HG03159 (cell line): ENCODE data around the gene ROR1.

Experiments
- ATAC-seq: cut with Tn5 transposase; IDR thresholded peaks from one replicate; pipeline ENCODE4 v1.9.1; 2021; ENCODE audit warnings: mild to moderate bottlenecking, moderate library complexity; ENCODE audit not compliant: unreplicated experiment

ROR1 gene

DNA sequence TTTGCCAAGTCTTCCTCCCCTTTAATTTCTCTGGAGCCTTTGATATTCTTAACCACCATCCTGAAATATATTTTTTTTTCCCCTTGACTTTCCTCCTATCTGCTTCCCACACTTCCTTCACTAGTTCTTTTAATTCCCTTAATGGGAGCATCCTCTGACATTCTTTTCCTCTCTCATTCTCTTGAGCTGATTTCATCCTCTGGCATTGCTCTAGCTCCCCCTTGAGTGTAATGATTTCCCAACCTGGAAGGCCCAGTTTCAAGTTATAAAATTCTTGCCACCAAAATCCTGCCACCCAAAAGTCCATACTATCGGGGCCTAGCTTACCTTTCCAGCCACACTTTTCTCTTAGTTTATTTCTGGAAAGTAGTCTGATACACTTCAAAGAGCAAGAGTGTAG lies 390.2 kb downstream of the ROR1 start:
- no peak for ATAC-seq

DNA sequence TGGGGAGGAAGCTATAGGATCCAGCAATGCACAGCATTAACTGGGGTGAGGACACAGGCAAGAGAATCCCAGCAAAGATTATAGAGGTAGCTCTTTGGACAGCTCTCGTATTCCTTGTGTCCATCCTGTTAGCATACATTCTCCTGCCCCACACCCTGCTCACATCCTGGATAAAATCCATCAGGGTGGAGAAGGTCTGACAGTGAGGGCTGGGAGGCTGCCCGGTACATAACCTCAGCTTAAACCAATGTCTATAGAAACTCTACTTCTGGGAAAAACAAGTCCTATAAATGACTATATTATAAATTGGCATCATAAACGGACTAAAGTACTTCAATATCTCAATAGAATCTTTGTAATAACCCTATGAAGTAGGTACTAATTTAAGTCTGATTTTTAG lies 392.8 kb downstream of the ROR1 start:
- no peak for ATAC-seq

GRCh38 chr1:64167176-64167575 lies 393.4 kb downstream of the ROR1 start:
- ATAC-seq, result no peak

- peak; percentile 4 for ATAC-seq
Measured at GRCh38 chr1:64171246-64171645, 397.4 kb downstream of the ROR1 start.

- ATAC-seq, result peak; percentile 73
Measured at GRCh38 chr1:64171797-64172281, 398.0 kb downstream of the ROR1 start.

DNA sequence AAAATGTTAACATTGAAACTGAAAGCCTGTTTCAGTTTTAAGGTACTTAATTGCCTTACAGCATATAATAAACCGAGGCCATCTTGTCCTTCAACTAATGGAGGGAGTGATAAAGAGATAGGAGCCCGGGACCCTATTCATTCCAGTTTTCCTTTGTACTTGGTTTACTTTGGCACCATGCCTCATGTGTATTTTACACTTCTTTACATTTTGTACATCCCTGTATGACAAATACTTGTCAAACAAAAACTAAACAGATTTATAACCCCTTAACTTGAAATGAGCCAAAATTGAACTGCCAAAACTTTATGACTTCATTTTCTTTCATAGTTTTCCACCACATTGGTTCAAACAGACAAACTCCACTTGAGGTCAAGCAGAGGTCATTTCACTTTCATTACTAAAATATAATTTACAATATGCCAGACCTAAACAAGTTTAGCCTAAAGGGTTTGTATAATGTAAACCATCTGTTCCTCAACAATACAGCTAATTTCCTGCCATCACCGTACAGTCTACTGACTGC lies 398.7 kb downstream of the ROR1 start:
- peak; percentile 56 for ATAC-seq

DNA sequence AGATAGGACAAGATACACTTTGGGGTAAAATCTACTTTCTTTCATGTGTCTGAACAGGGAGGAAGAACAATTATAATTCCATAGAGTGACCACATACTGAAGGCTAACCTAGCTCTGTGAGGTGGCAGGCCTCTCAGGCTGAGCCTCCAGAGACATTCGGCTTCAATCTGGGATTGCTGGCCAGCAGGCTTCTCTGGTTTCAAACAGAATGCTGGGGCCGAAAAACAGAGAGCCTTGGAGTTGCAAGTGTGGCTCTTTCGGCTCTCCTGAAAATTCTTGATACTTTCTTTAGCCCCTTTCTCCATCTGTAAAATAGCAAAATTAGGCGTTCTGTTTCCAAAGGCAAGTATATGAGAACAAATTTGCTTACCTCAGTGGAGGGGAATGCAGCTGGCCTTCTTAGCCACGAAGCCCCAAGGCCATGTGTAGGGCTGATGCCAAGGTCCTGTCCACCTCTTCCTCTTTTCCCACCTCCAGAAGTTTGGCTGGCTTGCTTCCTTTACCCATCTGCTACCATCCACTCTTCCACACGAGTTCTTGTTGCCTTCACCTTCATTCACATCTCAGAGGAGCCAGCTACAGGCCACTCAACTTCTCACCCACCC lies 399.6 kb downstream of the ROR1 start:
- no peak for ATAC-seq

DNA sequence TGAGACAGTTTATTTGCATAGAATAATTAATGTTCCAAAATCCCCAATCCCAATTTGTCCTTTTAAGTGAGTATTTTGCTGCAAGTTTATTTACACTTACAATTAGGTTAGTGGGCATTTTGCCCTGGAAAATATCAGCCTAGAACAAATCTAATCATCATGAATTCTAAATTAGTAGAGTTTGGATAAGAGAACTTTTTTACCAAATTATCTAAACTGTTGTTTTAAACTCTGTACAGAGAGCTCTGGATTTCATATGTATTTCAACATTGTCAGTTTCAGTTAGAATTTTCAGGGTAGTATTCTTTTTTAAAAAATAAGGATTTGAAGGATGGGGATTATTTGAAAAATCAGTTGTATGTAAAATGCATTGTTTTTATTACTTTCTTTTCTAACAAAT lies 401.8 kb downstream of the ROR1 start:
- ATAC-seq, result no peak

GRCh38 chr1:64176659-64177058 lies 402.8 kb downstream of the ROR1 start:
- ATAC-seq, result no peak

DNA sequence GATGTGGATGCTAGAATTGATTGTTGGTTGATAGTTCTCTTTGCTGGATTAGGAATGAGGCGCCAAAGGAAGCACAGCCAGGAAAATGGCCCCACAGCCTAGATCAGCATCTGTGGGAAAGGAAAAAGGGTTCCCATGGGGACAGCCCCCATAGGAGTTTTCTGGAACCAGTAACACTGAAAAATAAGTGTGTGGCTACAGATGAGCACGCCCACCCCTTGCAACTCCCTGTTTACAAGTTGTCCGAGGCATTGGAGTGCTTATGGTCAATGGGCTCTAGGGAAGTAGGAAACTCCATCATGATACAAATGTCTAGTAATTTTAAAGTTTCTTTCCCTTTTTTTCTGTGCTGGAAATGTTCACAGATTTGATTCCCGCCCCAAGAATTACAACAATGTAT lies 405.8 kb downstream of the ROR1 start:
- ATAC-seq, result no peak

- ATAC-seq, result no peak
Measured at GRCh38 chr1:64182207-64182606, 408.4 kb downstream of the ROR1 start.

DNA sequence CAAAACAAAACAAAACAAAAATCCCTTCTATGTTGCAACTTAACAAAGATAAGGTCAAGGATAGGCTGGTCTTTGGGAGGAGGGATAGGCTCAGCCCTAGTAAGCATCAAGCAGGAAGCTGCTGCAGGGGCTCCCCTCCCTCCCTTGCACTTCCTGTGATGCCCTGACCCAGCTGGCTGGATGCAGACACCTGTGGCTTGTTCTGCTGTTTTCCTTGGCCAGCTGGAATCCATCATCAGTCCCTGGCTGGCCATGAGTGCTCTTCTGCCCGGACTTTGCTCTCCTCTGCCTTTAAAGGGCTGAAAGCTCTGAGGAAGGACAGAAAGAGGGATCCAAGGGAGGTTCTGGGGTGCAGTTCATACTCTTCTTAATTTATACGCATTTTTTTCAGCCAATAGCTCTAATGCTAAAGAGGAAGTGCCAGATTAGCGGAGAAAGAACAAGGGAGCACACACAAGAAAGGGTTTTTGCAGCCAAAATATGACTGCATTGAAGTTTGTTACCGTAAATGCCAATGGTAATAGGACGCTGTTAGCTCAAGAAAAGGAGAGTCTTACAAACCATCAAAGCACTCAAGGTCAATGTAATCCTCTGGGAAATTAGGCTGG lies 409.7 kb downstream of the ROR1 start:
- no peak for ATAC-seq

DNA sequence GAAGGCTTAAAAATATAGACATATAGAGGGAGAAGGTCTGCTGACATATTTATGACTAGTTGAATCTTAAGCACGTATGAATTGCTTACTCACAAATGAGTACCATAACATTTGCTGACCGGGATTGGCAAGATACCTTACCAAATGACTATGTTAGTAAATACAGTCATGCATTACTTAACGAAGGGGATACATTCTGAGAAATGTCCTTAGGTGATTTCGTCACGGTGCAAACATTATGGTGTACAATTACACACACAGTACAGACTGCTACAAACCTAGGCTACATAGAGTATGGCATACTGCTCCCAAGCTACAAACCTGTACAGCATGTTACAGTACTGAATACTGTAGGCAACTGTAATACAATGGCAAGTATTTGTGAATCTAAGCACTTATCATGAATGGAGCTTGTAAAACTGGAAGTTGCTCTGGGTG lies 410.2 kb downstream of the ROR1 start:
- no peak for ATAC-seq

GRCh38 chr1:64186138-64186897 lies 412.5 kb downstream of the ROR1 start:
- ATAC-seq, result no peak

GRCh38 chr1:64186898-64187280 lies 413.1 kb downstream of the ROR1 start:
- ATAC-seq, result no peak

- no peak for ATAC-seq
Measured at GRCh38 chr1:64187646-64188045, 413.8 kb downstream of the ROR1 start.

- no peak for ATAC-seq
Measured at GRCh38 chr1:64192290-64192689, 418.5 kb downstream of the ROR1 start.

DNA sequence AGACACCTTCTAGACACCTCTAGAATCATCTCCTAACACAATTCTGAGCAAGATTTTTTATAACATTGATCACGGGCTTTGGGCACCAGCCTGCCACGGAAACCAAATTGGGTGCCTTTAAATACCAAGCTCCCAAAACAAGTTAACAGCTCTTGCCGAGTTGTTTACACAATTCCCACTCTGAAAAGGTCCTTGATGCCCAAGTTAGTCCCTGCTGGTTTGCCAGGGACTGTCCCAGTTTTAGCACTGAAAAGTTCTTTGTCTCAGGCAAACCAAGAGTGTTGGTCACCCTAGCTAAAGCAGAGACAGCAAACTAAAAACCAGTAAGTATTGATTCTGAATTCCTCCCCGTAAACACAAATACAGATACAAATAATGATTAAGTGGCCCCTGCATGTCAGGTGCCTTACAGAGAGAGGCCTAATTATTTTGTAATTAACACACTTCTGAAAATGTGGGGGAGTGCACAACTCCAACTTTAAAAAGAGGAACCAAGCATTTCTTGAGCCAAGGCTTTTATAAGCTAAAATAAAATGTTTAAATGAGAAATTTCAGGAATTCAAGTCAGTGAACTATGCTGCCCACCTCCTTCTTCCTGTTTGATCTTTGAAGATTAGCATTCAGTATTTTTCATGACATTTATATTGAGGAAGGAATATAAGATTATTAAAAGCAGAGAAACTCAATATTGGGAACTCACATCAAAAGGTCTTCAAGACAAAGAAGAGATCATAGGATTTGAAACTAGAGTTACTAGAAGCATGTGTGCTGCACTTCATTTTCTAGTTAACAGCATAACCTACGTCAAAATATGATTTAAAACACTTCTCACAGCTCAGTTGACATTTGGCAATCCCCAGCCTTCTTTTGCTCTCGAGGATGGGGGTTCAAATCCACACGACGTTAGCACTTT lies 420.6 kb downstream of the ROR1 start:
- no peak for ATAC-seq

GRCh38 chr1:64195081-64195395 lies 421.2 kb downstream of the ROR1 start:
- ATAC-seq, result no peak

DNA sequence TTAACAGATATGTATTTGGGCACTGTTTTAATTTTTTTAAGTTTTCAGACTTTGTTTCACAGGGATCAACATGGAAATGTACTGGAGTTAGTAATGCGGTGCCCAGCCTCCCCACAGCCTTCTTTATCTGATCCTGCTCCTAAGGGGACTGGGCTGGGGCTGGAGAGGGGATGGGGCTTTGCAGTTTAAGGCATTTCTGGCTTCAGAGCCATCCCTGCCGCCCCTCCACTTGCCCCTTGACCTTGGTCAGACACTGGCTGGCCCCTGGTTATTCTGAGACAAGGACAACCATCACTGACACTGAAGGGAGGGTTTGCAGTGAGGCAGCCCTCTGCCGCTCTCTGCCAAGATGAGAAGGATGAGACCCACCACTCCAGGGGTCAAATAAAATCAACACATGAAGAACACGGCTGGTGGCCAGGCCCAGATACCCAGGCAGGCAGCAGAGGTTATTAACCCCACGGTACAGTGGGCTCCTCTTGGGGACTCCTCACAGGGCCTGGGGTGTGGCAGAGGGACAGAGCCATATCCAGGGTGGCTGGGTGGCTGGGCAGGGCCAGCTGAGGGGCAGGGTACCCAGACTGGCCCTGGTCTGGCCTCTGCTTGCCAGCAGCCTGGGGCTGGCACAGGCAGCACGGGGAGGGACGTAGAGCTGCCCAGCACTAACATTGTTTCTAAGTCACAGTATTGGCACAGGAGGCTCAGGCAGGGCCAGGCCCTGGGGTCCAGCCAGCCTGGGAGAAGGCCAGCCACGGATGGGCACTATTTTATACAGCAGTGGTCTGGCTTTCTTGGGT lies 422.5 kb downstream of the ROR1 start:
- ATAC-seq, result no peak
